HG02840 (cell line): ENCODE results near the gene GPRIN2.
"Not testable (repeated sequence)": the region's sequence is repeated elsewhere in the genome, so short reads cannot be mapped to it uniquely, and the experiment has no call there.

Experiments used
- ATAC-seq: cut with Tn5 transposase; IDR thresholded peaks from one replicate; pipeline ENCODE4 v1.9.1; 2021; ENCODE audit warnings: mild to moderate bottlenecking, moderate library complexity, moderate number of reproducible peaks; ENCODE audit not compliant: unreplicated experiment, low FRiP score

Gene GPRIN2

DNA sequence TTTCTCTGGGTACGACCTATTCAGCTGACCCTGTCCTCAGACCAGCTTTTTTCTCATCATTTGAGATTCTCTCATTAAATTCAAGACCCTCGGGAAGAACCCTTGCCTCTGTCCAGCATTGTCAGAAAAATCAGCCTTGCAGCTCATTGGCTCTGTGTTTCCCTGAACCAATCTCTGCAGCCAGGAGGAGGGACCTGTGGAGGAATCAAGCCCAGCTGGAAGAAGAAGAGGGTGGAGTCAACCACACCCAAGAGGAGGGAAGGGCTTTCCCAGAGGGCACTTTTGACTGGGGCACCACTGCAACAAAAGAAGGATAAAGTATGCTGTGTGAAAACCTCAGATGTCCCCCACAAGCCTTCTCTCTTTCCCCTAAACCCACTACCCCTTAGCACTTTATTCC is 14.2 kb upstream of the GPRIN2 start:
- not testable (repeated sequence) for ATAC-seq

- ATAC-seq = not testable (repeated sequence)
These were observed 10.7 kb upstream of the GPRIN2 start for GRCh38 chr10:46567151-46567550.

DNA sequence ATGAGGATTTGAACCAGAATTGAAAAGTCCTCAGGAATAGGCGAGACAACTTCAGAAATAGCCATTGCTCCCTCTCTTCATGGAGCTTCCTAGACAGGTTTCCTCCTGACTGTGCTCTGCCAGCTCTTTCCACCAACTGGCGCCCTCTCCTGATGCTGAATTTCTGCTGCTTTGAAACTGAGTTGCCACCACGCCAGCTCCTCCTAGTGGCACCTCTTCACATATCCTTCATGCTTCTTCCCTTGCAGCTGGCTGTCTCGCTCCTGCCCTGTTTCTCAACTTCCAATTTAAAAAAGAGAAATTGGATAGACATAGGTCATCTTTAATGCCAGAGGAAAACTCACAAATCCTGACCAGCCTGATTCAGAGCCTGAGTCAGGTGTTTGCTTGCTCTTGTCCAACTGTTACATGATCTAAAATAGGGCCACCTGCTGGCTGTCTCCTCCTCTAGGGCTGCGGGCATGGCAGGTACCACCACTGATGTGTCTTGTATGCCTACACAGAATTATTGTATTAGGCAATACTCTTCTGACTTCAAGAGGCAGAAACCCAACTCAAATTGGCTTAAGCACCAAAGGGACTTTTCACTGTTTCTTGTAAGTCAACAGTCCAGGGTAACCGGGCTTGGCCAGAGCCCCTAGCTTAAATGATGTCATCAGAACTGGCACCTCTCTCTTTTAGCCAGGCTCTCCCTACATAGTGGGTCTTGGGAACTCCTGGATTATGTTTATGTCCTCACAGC is 9.3 kb upstream of the GPRIN2 start:
- ATAC-seq = not testable (repeated sequence)

DNA sequence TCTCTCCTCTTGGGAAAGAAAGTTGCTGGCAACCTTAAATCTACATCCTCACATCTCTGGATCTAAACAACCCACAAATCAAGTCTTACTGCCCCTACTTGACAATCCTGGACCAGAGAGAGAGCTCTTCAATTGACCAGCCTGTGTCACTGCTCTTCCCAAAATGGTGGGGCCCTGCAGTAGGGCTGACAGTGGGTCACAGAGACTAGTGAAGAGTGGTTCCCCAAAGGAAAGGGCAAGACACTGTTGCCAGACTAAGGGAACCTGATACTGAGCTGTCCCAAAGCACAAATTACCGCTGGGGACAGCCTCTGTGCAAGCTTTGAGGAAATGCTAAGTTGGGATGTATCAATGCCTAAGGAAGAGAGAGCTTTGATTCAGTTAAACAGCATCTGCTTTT is 4.5 kb upstream of the GPRIN2 start:
- no peak for ATAC-seq

GRCh38 chr10:46560381-46560780 is 3.9 kb upstream of the GPRIN2 start:
- no peak for ATAC-seq

DNA sequence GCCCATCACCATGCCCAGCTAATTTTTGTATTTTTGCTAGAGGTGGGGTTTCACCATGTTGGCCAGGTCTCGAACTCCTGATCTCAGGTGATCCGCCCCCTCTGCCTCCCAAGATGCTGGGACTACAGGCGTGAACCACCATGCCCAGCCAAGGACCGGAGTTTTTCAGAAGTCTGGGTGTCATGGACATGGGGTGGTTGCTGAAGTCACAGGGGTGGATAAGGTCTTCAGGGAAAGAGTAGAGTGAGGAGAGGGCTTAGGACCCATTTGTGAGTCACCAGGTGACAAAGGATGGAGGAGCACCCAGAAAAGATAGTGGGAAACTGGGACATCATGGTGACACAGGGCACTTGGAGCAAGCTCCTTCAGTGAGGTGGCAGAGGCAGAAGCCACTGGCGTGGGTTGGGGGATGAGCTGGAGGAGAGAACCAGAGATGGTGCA is 2.8 kb upstream of the GPRIN2 start:
- no peak for ATAC-seq

DNA sequence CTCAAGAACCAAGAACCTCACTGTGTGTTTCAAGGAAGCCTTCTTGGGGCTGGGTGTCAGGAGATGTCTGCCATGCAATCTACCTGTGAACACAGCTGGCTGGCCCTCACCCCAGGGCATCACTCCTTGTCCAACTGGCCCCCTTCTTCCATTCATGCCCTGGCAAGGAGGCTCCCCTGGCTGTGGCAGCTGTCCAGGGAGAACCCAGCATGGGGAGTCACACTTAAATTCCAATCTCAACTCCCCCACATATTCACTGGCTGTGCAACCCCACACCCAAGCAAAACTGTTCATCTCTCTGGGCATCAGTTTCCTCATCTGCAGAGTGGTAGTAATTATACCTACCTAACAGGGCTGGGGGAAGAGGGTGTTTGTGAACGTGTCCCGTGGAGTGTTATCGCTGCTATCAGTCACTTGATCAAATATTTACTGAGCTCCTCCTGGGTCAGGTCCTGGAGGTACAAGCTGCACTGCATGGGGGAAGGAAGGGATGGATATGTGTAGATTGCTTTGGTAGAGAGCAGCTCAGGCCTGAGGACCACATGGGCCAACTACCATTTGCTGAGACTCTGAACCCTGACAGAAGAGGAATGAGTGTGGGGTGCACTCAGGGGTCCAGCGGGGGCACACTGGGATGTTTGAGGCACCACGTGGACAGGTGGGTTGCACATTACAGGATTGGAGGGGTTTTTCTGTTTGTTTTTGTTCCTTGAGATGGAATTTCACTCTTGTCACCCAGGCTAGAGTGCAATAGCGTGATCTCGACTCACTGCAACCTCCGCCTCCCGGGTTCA is 2.1 kb upstream of the GPRIN2 start:
- no peak for ATAC-seq

DNA sequence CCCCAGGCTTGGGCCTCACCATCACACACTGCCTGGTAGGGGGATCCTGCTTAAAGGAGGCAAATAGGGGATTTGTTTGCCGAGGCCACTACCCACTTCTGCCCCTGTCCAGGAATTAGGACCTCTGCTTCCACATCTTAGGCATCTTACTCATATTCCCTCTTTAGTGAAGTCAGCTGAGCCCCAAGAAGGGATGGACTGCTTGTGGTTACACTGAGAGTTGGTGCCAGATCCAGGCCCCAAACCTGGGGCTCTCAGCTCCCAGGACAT is 1.6 kb upstream of the GPRIN2 start:
- ATAC-seq = no peak

GRCh38 chr10:46557319-46558121 is 1.1 kb upstream of the GPRIN2 start:
- ATAC-seq = no peak

GRCh38 chr10:46555713-46556514 is 544 bp downstream of the GPRIN2 start:
- no peak for ATAC-seq

- ATAC-seq = no peak
These were observed 1.1 kb downstream of the GPRIN2 start for GRCh38 chr10:46555366-46555712.

GRCh38 chr10:46554166-46554781 is 2.2 kb downstream of the GPRIN2 start:
- ATAC-seq = no peak

DNA sequence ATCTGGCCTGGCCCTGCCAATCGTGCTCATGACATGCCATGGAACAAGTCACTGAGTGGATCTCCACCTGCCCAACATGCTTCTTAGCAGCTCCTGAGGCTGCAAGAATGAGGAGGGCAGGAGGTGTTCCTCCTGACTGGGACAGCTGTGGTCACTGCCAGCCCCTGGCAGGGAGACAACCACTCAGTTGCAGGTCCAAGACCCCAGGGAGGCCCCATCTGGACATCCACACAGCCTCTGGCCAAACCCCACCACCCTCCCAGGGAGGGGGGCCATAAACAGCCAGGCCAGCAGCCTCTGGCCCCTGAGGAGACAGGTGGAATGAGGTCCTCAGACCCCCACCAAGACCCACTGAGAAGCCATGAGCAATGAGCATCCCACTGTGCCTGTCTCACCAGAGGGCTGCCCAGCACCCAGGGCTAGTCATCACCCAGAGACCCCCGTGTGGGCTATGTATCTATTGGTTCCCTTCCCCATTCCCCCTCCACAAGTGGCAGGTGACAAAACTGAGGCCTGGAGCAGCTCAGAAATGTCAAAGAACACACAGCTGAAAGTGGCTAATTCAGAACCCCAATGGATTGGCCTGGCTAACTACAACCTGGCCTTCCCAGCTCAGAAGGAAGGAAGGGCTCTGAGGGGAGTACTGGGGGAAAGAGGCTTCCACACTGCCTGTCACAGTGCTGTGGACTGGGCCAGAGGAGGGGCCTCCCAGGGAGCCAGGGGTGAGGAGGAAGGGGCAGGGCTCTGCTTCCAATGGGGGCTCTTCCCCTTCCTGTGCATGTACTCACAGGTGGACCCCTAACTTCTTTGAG is 3.0 kb downstream of the GPRIN2 start:
- ATAC-seq = no peak

DNA sequence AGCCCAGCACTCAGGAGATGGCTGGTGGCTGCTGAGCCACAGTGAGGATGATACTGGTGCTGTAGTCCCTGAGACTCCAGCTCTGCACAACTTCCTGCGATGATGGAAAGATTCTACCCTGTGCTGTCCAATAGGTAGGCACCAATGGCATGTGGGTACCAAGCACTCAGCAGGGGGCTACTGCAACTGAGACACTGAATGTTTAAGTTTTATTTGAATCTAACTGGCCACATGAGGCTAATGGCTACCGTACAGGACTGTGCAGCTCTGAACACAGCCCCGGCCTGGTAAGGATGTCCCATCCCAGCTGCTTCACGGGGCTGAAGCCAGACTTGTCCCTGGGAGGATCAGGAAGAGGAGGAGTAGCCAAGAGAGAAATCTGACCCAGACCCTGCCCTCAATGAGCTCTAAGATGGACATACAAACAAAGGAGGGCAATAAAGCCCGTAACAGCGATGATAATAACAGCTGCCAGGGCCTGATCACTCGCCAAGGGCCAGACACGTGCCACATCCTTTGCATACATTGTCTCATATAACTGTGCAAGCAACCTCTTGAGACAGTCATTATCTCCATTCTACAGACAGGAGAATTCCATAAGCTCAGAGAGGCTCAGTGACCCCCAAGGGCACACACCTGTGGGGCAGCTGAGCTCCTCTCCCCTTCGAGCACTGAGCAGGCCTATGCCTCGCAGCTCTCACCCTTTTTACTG is 3.8 kb downstream of the GPRIN2 start:
- no peak for ATAC-seq

DNA sequence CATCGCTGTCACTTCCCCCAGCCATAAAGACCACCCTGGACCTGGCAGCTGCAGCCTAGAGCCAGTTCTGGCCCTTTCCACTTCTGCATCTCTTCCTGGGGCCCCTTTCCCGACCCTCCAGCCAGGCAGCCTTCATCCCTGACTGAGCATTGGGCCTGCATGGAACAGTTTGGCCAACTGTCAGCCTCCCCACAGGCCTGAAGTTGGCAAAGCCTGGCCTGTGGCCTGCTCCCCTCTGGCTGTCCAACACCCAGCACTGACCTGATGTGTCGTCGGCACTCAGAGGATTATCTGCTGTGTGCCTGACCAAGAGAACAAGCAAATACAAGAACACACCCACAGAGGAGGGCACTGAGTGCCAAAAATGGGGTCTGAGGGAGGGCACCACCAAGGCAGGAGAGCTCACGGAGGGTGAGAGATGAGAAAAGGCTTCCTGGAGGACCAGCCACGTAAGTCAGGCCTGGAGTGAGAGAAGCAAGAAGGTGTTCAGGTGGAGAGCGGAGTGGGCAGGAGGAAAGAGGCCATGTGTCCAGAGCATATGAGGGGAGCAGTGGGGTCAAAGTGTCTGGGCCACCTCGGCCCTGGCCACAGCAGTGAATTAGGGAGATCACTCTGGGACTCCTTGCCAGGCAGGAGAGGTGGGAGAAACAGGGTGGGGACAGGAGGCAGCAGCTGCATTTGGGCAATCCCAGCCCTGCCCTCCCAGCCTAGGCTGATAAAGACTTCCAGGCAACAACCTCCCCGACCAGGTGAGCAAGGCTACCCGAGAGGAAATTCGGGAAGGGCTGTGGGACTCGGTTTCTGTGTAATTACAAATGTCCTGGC is 4.5 kb downstream of the GPRIN2 start:
- no peak for ATAC-seq

DNA sequence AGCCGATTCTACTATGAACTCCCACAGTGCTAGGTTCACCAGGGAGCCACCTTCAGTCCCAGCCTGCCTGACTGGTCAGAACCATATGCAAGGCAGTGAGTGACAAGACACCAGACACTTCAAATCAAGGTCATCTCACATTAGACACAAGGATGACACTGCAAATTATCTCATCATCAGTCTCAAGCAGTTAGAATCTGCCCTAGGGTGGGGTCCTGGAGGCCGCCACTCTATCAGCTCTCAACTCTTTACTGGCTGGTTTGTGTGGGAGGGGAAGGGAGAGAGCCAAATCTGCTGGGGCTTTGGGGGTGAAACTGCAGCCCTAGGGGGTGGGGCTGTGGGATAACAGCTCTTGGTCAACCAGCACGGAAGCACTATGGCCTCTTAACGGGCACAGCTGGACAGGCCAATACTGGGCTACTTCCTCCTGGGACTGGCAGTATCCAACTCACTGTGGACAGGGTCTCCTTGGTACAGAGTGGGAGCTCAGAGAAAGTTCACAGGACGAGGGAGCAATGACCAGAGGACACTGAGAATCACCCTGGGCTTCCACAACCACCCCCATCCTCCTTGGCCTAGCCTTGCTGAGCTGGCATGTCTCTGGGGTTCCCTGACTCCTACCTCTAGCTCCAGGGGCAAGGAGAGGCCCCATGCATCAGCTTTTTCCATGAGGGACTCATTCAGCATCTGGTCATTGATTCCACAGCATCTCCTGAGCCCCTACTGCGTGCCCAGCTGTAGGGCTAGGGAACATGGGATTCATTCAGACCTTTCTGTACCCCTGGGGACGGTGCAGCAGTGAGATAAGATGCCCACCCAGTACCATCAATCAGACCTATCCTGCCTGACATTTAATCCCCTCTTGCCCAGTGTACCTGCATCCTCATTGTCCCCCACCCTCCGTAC is 5.4 kb downstream of the GPRIN2 start:
- ATAC-seq = no peak
